HG02798 (cell line): ENCODE data around the gene ANK2.
A peak's percentile ranks its signal among the peaks of the same experiment; 100 is the strongest.

Source experiments
- ATAC-seq: cut with Tn5 transposase; IDR thresholded peaks from one replicate; pipeline ENCODE4 v1.9.1; 2021; ENCODE audit warnings: mild to moderate bottlenecking; ENCODE audit not compliant: unreplicated experiment, poor library complexity

Gene ANK2

GRCh38 chr4:113145147-113145518, 95.7 kb downstream of the ANK2 start:
- ATAC-seq, result no peak

- no peak for ATAC-seq
Observed at GRCh38 chr4:113145519-113146291, 96.3 kb downstream of the ANK2 start.

- peak; percentile 87 for ATAC-seq
Observed at GRCh38 chr4:113146876-113147358, 97.5 kb downstream of the ANK2 start.

- no peak for ATAC-seq
Observed at GRCh38 chr4:113147498-113148111, 98.2 kb downstream of the ANK2 start.

GRCh38 chr4:113148925-113149324, 99.5 kb downstream of the ANK2 start:
- no peak for ATAC-seq

GRCh38 chr4:113153529-113154101, 104.2 kb downstream of the ANK2 start:
- no peak for ATAC-seq

- ATAC-seq, result no peak
Observed at GRCh38 chr4:113154281-113154680, 104.8 kb downstream of the ANK2 start.

- ATAC-seq, result no peak
Observed at GRCh38 chr4:113157086-113157857, 107.8 kb downstream of the ANK2 start.

GRCh38 chr4:113159942-113160545, 110.6 kb downstream of the ANK2 start:
- no peak for ATAC-seq

- no peak for ATAC-seq
Observed at GRCh38 chr4:113160548-113160947, 111.1 kb downstream of the ANK2 start.

- no peak for ATAC-seq
Observed at GRCh38 chr4:113162089-113162488, 112.6 kb downstream of the ANK2 start.

- ATAC-seq, result no peak
Observed at GRCh38 chr4:113169368-113169767, 119.9 kb downstream of the ANK2 start.

GRCh38 chr4:113170115-113170804, 120.8 kb downstream of the ANK2 start:
- no peak for ATAC-seq

- no peak for ATAC-seq
Observed at GRCh38 chr4:113170805-113171468, 121.5 kb downstream of the ANK2 start.

GRCh38 chr4:113173126-113173792, 123.8 kb downstream of the ANK2 start:
- no peak for ATAC-seq

- no peak for ATAC-seq
Observed at GRCh38 chr4:113173793-113174264, 124.4 kb downstream of the ANK2 start.

GRCh38 chr4:113179091-113179490, 129.6 kb downstream of the ANK2 start:
- ATAC-seq, result no peak

GRCh38 chr4:113179996-113180395, 130.5 kb downstream of the ANK2 start:
- ATAC-seq, result no peak
